Gastroesophageal sphincter (tissue), 4 donors: ENCODE data around the gene COX6B1. TPM values are rescaled to one million over a fixed set of nuclear protein-coding genes. Genes with fewer than 3 reads are reported as not detected.

Experiments
- ATAC-seq: fragments of 150-250 bp; one replicate; pipeline ENCODE4 v1.9.1; 2016; ENCODE audit warnings: mild to moderate bottlenecking, moderate library complexity
- H3K27ac ChIP-seq, 4 donors: fragments of 200-600 bp; sonication (generic) in 3 of 4; 1 replicate in 3 of 4; 2 replicates in 1 of 4; pipeline ENCODE4 v1.5.1; 2016 to 2019
- H3K27me3 ChIP-seq: fragments of 200-600 bp; sonication (generic); one replicate; pipeline ENCODE4 v1.5.1; 2019
- H3K36me3 ChIP-seq, 2 donors: fragments of 200-600 bp; sonication (generic); one replicate each; pipeline ENCODE4 v1.5.1; 2019; ENCODE audit warnings: control low read depth in 1 of 2
- H3K4me1 ChIP-seq, 3 donors: fragments of 200-600 bp; sonication (generic); 1 replicate in 2 of 3; 2 replicates in 1 of 3; pipeline ENCODE4 v1.5.1; 2016 to 2019; ENCODE audit warnings: control low read depth in 2 of 3
- H3K4me3 ChIP-seq, 2 donors: fragments of 200-600 bp; sonication (generic); one replicate each; pipeline ENCODE4 v1.5.1; 2019; ENCODE audit warnings: mild to moderate bottlenecking in 1 of 2, moderate library complexity in 1 of 2
- H3K9me3 ChIP-seq, 3 donors: fragments of 200-600 bp; sonication (generic); one replicate each; pipeline ENCODE4 v1.5.1; 2017 to 2019; ENCODE audit warnings: control low read depth in 2 of 3
- CTCF ChIP-seq, 4 experiments: fragments of 200-600 bp in 2 of 4; fragments of 450-650 bp in 2 of 4; sonication (generic) in 1 of 4; IDR thresholded peaks; one replicate each; pipeline ENCODE4 v1.5.1; 2017 to 2019; ENCODE audit warnings: antibody characterized with exemption in 4 of 4, mild to moderate bottlenecking in 2 of 4, moderate library complexity in 2 of 4
- EP300 ChIP-seq: sonication (generic); formaldehyde crosslinking; IDR thresholded peaks from one replicate; pipeline ENCODE4 v1.6.1; 2017; ENCODE audit warnings: antibody characterized with exemption, mild to moderate bottlenecking
- POLR2A ChIP-seq, 2 donors: fragments of 450-650 bp; IDR thresholded peaks; one replicate each; pipeline ENCODE4 v1.6.1; 2017; ENCODE audit warnings: antibody characterized with exemption in 2 of 2, mild to moderate bottlenecking in 2 of 2, moderate library complexity in 1 of 2
- POLR2AphosphoS5 ChIP-seq: sonication (generic); formaldehyde crosslinking; IDR thresholded peaks from one replicate; pipeline ENCODE4 v1.6.1; 2017; ENCODE audit warnings: antibody characterized with exemption
- WGBS, 2 donors: methylation state at CpG; one replicate each; pipeline ENCODE4 v1.1.5; 2018; ENCODE audit warnings: low coverage in 1 of 2; 5-methylcytosine and 5-hydroxymethylcytosine counted together
- total RNA-seq, 4 donors: library from RNA; depleted of rRNA; stranded (reverse); fragments of >200 nt; gene quantifications; one replicate each; pipeline ENCODE4 v1.1.0, GENCODE V29; 2016

Gene COX6B1
- total RNA-seq, 4 donors from 2014 or later: 403 to 607 (median 414) TPM

GRCh38 chr19:35643255-35644205, 4.6 kb upstream of the COX6B1 start:
- Histone ChIP-seq H3K27me3 (no peaks in the 10 kb centered on the region), H3K9me3 (no peaks in the 10 kb centered on the region), H3K27ac (peak overlapping the region; percentile 21 to 96 (median 86)), H3K36me3 (no peaks in the 10 kb centered on the region), H3K4me3 (peak overlapping the region; percentile 37 to 59), H3K4me1 (peaks cover 0 to 51% (median 6%) of the 10 kb centered on the region in 3 donors)
- ATAC-seq: peak; percentile 50
- no peak for TF ChIP-seq POLR2AphosphoS5
- TF ChIP-seq CTCF (IDR thresholded peaks at IDR 0.05): peak in 1 of 4 experiments; percentile 16
- peak in 1 of 2 donors; percentile 55 for TF ChIP-seq POLR2A (IDR thresholded peaks at IDR 0.05)
- 7% methylated on average over 3 of the region's 69 CpGs; no CpG with 5 or more reads in 1 of the 2 donors for WGBS, 2 donors

- no peaks in the 10 kb centered on the region for H3K27me3 ChIP-seq
- H3K9me3 ChIP-seq: no peaks in the 10 kb centered on the region
- peak; percentile 92 for ATAC-seq
- H3K4me3 ChIP-seq: peak overlapping the region; percentile 37 to 59
- H3K27ac ChIP-seq: peak overlapping the region; percentile 37 to 96 (median 86)
- H3K4me1 ChIP-seq: peaks cover 0 to 60% (median 11%) of the 10 kb centered on the region in 3 donors
- TF ChIP-seq EP300 (no peak), POLR2A (IDR thresholded peaks at IDR 0.05) (peak in 1 of 2 donors; percentile 19), CTCF (IDR thresholded peaks at IDR 0.05) (peak in 1 of 4 experiments; percentile 21)
- 2 to 4% methylated on average over 8 to 16 of the region's 60 CpGs for WGBS, 2 donors
- peaks cover 0 to under 1% of the 10 kb centered on the region in 2 donors for H3K36me3 ChIP-seq
These were observed 3.7 kb upstream of the COX6B1 start for GRCh38 chr19:35644206-35644986.

DNA sequence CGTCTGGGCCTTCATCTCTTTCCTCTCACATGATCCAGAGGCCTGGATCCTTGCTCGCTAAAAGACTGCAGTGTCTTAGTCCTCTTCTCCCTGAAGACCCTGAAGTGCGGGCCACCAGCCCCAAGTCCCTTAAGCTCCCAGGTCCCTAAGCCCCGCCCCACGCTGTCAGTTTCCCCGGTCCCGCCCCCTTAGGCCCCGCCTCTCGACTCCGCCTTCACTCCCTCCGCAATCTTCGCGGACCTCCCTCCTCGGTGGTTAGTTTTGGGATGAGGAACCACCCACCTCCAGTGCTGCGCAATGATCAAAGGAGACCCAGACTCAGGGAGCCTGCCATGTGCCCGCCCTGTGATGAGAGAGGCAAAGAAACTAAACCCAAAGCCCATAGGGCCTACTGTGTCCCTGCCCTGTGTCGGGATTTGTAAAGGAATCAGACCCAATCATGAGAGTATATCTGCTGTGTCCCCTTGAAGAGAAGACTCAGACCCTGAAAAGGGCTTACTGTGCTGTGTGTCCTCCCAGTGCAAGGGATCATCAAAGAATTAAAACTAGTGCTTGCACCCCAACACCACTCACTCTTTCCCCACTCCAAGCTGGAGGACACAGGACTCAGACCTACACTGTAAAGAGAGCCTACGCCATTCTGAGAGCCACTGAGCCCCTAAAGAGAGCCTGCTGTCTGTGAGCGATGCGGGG, 3.0 kb upstream of the COX6B1 start:
- Histone ChIP-seq H3K4me1 (peaks cover 0 to 67% (median 15%) of the 10 kb centered on the region in 3 donors), H3K9me3 (no peaks in the 10 kb centered on the region), H3K36me3 (peaks cover 0 to 8% of the 10 kb centered on the region in 2 donors), H3K27me3 (no peaks in the 10 kb centered on the region), H3K4me3 (peak overlapping the region; percentile 37 to 59), H3K27ac (peak overlapping the region; percentile 37 to 96 (median 86))
- ATAC-seq: peak; percentile 46
- 0 to 31% methylated on average over 1 to 3 of the region's 20 CpGs for WGBS, 2 donors
- TF ChIP-seq POLR2A (IDR thresholded peaks at IDR 0.05) (no peak), EP300 (no peak), CTCF (IDR thresholded peaks at IDR 0.05) (no peak), POLR2AphosphoS5 (no peak)

DNA sequence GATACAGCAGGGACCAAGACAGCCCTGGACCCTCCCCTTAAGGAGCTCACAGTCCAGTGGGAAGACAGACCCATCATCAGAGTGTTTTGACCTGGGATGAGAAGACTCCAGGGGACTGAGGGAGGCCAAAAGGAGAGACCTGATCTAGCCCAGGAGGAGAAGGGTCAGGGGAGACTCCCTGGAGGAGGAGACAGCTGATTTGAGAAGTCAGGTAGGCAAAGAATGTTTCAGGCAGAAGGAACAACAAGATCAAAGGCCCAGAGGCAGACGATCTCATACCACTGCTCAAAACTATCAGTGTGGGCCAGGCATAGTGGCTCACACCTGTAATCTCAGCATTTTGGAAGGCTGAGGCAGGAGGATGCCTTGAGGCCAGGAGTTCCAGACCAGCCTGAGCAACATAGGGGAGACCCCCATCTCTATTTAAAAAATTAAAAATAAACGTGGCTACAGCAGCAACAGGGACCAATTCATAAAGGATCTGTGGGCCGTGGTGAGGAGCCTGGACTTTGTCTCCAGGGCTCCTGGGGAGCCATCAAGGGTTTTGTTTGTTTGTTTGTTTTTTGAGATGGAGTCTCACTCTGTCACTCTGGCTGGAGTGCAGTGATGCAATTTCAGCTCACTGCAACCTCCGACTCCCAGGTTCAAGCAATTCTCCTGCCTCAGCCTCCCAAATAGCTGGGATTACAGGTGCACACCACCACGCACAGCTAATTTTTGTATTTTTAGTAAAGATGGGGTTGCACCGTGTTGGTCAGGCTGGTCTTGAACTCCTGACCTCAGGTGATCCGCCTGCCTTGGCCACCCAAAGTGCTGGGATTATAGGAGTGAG, 2.2 kb upstream of the COX6B1 start:
- no peaks in the 10 kb centered on the region for H3K27me3 ChIP-seq
- H3K36me3 ChIP-seq: peaks cover 0 to 15% of the 10 kb centered on the region in 2 donors
- WGBS, 2 donors: 38 to 59% methylated on average over 1 to 4 of the region's 7 CpGs
- no peak overlapping the region for H3K4me3 ChIP-seq
- ATAC-seq: no peak
- TF ChIP-seq CTCF (IDR thresholded peaks at IDR 0.05) (no peak), EP300 (no peak), POLR2AphosphoS5 (no peak), POLR2A (IDR thresholded peaks at IDR 0.05) (no peak)
- H3K4me1 ChIP-seq: peaks cover 0 to 75% (median 15%) of the 10 kb centered on the region in 3 donors
- H3K27ac ChIP-seq: peak overlapping the region in 3 of 4 donors; percentile 83 to 96 (median 89)
- no peaks in the 10 kb centered on the region for H3K9me3 ChIP-seq
